ENCODE results near the gene PLEKHG5.
A peak's percentile ranks its signal among the peaks of the same experiment; 100 is the strongest.

Gene PLEKHG5

GRCh38 chr1:6483017-6483760 is 8.3 kb downstream of the PLEKHG5 start:
- DNase-seq (ENCODE audit: insufficient read length, low spot score) = no peak
- FAIRE-seq = no peak

GRCh38 chr1:6481820-6482219 is 9.6 kb downstream of the PLEKHG5 start:
- FAIRE-seq (no peak), DNase-seq (ENCODE audit: insufficient read length, low spot score) (no peak)

DNA sequence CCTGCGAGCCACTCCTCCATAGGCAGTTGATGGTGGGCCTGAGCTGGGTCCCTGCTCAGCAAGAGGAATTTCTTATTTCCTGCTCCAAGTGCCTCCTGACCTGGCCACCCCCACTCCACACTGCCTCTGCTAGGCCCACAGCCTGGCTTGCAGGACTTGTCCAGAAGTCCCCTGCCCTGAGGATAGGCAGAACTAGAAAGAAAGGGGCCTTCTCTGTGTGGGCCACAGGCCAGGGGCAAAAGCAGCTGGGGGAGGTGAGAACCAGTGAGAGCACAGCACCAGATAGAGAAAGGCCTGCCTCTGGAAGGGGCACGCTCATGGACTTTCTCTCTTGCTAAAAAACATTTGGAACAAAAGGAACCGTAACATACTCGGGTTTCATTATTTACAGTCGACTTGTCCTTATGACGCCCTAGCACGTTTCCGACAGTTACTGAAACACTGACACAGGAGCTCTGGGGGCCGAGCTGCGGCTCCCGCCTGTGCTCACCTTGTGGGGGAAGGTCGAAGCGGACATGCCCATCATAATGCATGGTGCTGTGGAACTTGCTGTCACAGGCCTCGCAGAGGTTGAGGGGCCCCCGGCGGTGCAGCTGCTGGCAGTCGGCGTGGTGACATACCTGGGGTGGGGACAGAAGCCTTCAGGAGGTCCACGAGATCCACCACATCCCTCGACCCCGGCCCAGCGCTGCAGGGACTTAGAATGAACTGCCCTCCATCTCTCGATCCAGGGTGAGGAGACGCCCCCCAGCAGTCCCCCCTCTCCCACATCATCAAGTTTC is 14.2 kb downstream of the PLEKHG5 start:
- FAIRE-seq (no peak), DNase-seq (ENCODE audit: insufficient read length, low spot score) (no peak)

DNA sequence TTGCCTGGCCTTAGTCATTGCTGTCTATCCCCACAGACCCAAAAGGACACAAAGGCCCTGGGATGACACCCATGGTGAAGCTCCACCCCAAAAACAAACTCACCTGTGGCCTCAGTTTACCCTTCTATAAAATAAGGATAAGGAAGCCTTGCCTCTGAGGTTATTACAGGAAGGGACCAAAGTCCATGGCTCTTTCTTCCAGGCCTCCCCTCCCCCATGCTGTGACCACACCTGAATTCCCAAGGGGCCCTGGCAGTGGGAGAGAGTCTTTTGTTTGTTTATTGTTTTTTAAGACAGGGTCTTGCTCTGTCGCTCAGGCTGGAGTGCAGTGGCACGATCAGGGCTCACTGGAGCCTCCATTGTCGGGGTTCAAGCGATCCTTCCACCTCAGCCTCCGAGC is 15.0 kb downstream of the PLEKHG5 start:
- FAIRE-seq (no peak), DNase-seq (ENCODE audit: insufficient read length, low spot score) (no peak)

DNA sequence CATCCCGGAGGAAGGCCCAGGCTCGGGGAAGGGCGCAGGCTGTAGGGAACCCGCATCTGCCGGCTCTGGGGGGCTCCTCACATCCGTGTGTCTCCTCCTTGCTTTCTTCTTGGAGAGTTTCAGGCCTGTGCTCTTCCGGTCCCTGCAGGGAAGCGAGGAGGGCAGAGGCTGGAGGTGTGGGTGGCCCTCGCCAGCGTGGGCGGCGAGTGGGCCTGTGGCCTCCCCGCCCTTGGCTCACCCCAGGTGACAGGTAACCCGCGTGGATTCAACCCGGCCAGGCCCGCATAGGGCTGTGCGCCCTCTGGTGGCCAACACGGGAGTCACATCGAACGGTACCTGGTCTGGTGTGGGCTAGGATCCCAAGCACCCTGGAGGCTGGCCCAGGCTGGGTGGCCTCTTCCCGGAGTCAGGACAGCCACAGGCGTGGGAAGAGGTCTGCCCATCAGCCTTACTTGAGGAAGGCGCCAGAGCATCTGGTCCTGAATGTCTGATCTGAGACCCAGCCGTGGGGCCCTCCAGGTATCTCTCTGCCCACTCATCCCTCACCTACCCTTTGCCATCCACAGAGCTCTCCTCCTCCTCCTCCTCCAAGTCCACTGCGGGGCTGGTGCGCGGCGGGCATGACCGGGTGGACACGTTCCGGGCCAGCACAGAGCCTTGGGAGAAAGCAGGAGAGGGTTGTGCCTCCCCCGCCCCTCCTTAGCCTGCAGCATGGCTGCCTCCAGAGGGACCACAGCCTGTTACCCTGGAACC is 15.9 kb downstream of the PLEKHG5 start:
- DNase-seq (ENCODE audit: insufficient read length, low spot score) = peak; percentile 98
- FAIRE-seq = no peak

DNA sequence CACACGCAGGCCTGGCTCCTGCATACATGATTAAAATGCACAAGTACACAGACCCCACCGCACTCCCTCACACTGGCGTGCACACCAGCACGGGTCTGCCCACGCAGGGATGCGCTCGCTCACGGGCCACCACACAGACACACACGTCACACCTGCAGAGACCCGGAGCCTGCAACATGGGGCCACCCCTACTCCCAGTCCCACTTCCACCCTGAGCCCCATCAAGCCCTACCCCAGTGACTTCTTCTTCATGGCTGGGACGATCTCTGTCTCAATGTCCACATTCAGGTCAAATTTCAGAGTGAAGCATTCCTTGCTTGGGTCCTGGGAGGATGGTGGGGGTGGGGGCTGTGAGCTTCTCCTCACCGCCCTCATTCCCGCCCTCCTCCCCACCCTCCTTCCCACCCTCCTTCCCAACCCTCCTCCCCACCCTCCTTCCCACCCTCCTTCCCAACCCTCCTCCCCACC is 16.6 kb downstream of the PLEKHG5 start:
- no peak for DNase-seq (ENCODE audit: insufficient read length, low spot score)

DNA sequence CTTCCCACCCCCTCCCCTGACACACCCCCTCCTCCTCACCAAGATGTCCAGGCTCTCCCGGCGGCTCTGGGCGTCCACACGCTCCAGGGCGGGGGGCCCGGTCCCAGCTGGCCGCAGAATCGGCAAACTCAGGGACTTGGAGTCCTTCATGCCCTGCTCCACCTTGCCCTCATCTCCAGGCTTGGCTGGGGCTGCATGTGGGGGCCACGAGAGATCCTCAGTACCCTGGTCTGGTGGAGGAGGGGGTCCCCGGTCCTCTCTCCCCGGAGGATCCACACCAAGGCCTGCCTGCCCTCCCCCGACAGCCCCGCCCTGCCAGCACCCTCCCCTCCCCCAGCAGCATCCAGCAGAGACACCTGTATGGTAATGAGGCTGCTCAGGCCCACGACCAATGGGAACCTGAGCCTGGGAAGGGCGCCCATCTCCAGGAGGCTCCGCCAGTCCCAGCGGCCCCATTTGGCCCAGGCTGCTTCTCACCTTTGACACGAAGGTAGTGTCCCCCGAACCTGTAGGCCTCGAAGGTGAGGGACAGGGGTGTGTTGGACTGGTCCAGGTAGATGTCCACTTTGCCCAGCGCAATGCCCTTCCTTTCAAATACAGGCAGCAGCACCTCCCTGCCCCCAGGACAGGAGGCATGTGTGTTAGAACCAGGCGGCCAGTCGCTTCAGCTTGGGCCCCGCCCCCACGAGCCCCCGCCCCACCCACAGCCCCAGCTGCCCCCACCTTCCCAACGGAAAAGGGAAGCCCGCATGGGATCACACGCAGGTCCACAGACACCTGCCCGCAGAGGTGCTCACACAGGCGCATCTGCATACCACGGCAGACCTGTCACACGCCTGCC is 17.3 kb downstream of the PLEKHG5 start:
- FAIRE-seq (no peak), DNase-seq (ENCODE audit: insufficient read length, low spot score) (no peak)

More for the DNA sequence above, 16.6 kb downstream of the PLEKHG5 start:
- FAIRE-seq = no peak

DNA sequence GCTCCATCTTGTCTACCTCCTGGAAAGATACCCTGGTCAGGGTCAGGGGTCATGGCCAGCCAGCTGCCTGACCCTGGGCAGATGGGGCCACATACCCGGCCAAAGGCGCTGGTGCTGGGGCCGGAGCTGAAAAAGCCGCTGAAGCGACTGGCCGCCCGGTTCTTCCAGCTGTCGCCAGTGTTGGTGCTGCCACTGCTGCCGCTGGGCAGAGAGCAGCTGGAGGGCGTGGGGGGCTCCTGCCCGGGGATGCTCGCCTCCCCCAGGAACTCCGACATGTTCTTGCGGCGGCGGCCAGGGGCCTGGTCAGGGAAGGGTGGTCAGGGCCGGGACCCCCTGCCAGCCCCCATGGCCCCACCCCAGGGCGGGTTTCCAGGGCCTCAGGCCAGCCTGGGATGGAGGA is 18.3 kb downstream of the PLEKHG5 start:
- DNase-seq (ENCODE audit: insufficient read length, low spot score) = no peak
- FAIRE-seq = no peak

- DNase-seq (ENCODE audit: insufficient read length, low spot score) (no peak), FAIRE-seq (no peak)
Observed at GRCh38 chr1:6472391-6472790, 19.1 kb downstream of the PLEKHG5 start.

DNA sequence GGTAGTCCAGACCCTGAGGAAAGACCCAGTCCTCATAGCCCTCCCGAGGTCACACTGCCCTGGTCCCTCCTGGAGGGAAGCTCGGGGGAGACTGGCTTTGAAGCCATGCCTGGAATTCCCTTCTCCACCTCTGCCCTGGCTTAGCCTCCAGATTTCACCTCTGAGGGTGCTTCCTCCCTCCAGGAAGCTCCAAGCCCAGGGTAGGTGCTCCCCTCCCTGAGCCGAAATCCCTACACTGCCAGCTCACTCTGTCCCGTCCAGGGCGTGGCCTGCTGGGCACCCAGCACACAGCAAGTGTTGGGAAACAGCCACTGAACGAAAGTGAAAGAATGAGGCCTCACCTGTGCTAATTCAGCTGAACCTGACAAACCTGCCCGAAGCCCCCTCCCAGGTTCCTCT is 19.5 kb downstream of the PLEKHG5 start:
- DNase-seq (ENCODE audit: insufficient read length, low spot score) = no peak
- FAIRE-seq = no peak

DNA sequence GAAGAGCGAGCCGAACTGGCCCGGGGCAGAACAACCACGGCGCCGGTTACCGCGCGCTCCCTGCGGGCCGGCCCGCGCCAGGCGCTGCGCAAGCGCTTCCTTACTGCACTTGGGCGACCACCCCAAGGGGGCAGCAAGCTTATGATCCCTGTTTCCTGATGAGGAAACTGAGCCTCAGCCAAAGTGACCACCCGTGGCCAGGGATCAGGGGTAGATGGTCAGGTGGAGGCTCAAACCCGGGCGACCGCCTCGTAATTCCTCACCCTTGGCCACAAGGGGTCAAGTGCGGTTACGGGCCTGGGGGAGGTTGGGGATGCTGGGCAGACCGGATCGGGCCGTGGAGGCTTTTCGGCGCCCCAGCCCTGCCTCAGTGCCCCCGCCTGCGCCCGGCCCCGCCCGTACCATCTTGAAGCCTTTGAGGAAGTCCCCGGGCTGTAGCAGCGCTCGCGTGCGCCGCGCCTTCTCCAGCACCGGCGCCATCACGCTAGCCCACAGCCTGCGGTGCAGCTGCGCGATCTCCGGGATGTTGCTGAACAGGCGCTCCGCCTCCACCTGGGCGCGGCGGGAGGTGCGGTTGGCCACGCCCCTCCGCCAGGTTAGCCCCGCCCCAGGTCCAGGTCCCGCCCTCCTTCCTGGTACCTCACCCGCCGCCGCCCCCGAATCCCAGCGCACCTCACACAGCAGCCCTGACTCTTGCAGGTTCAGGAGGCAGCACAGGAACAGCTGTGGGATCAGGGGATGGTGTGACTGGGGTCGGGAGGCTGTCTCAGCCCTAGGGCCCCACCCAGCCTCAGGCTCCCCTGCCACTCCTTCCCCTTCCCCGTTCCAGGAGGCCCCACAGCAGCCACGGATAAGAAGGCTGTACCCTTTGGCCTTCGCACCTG is 20.1 kb downstream of the PLEKHG5 start:
- DNase-seq (ENCODE audit: insufficient read length, low spot score) (no peak), FAIRE-seq (no peak)

GRCh38 chr1:6470132-6471085 is 21.1 kb downstream of the PLEKHG5 start:
- FAIRE-seq = no peak
- no peak for DNase-seq (ENCODE audit: insufficient read length, low spot score)

GRCh38 chr1:6468729-6469461 is 22.6 kb downstream of the PLEKHG5 start:
- FAIRE-seq (no peak), DNase-seq (ENCODE audit: insufficient read length, low spot score) (no peak)

- DNase-seq (ENCODE audit: insufficient read length, low spot score) = no peak
- FAIRE-seq = no peak
Observed at GRCh38 chr1:6467744-6468688, 23.5 kb downstream of the PLEKHG5 start.

DNA sequence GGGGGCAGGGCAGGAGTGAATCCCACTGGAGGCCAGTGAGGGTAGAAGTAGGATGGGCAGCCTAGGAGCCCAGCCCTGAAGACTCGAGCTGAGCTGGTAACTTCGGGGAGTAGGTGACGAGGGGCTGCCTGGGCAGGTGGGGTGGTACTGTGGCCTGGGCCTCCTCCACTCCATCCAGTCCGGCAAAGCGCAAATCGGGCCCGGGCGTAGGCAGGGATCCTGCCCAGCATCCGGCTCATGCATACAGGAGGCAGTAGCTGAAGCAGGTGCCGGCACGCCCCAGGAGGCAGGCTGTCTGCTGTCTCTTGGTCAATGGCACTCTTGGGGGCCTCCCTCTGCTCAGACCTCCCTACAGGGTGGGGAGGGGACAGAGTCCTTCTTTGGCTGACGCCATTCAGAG is 24.2 kb downstream of the PLEKHG5 start:
- DNase-seq (ENCODE audit: insufficient read length, low spot score) (no peak), FAIRE-seq (no peak)

GRCh38 chr1:6466751-6467150 is 24.7 kb downstream of the PLEKHG5 start:
- DNase-seq (ENCODE audit: insufficient read length, low spot score) (no peak), FAIRE-seq (no peak)

DNA sequence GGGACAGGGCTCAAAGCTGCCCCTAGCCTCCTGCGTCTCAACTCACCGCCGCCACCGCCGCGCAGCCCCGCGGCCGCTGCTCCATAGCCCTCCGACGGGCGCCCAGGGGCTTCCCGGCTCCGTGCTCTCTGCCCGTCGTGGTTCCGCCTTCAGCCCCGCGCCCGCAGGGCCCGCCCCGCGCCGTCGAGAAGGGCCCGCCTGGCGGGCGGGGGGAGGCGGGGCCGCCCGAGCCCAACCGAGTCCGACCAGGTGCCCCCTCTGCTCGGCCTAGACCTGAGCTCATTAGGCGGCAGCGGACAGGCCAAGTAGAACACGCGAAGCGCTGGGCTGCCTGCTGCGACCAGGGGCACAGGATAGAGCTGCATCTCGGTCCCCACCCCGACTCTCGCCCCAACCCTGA is 25.4 kb downstream of the PLEKHG5 start, which contains the start of gene TNFRSF25:
TNFRSF25 (minus strand) TSS at position 151 of the 400 bp plus-strand sequence; CDS start at position 85, 66 bp downstream.
- DNase-seq (ENCODE audit: insufficient read length, low spot score) (no peak), FAIRE-seq (no peak)
